GM12874 (cell line): ENCODE results near the gene P2RX3.

Source experiments
- TF ChIP-seq, protein P1 (sequence below): IDR thresholded peaks from 2 replicates; pipeline ENCODE4 v1.5.1; 2011; ENCODE audit warnings: low read depth, mild to moderate bottlenecking, control low read depth, low read length, moderate library complexity; ENCODE audit not compliant: insufficient read depth

P2RX3 gene

DNA sequence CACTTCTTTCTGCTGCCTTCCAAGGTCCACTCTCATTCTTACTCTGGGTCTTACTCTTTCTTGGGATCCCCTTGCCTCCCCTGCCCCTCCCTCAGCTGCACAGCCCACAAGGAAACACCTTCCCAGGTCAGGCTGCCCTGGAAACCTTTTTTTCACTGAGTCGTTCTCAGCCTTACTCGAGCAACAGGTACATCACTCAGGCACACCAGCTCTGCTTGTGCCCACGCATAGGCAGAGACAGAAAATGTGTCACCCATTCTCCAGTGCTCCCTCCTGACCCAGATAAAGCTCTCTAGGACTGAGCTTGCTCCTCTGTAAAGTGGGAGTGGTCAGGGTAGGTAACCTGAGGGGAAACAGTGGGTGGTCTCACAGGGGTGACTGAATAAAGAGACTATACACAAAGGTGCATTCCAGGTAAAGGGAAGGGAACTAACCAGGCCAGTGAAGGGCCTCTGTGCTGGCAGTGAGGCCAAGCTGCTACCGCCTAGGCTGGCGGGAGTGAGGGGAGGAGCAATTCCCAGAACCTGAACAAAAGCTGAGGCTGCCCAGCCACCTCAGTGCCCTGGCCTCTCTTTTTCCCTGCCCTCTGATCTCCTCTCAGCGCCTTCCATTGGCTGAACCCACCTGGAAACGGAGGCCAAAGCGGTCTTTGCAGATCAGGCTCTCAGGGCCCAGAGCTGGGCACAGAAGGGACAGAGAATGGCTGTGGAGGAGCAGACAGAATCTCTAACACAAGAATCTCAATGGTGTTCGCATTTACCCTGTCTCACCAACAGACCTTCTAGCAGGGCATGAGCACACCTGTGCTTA is 26.9 kb downstream of the P2RX3 start:
- TF ChIP-seq, protein P1, sequence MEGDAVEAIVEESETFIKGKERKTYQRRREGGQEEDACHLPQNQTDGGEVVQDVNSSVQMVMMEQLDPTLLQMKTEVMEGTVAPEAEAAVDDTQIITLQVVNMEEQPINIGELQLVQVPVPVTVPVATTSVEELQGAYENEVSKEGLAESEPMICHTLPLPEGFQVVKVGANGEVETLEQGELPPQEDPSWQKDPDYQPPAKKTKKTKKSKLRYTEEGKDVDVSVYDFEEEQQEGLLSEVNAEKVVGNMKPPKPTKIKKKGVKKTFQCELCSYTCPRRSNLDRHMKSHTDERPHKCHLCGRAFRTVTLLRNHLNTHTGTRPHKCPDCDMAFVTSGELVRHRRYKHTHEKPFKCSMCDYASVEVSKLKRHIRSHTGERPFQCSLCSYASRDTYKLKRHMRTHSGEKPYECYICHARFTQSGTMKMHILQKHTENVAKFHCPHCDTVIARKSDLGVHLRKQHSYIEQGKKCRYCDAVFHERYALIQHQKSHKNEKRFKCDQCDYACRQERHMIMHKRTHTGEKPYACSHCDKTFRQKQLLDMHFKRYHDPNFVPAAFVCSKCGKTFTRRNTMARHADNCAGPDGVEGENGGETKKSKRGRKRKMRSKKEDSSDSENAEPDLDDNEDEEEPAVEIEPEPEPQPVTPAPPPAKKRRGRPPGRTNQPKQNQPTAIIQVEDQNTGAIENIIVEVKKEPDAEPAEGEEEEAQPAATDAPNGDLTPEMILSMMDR = no peak

DNA sequence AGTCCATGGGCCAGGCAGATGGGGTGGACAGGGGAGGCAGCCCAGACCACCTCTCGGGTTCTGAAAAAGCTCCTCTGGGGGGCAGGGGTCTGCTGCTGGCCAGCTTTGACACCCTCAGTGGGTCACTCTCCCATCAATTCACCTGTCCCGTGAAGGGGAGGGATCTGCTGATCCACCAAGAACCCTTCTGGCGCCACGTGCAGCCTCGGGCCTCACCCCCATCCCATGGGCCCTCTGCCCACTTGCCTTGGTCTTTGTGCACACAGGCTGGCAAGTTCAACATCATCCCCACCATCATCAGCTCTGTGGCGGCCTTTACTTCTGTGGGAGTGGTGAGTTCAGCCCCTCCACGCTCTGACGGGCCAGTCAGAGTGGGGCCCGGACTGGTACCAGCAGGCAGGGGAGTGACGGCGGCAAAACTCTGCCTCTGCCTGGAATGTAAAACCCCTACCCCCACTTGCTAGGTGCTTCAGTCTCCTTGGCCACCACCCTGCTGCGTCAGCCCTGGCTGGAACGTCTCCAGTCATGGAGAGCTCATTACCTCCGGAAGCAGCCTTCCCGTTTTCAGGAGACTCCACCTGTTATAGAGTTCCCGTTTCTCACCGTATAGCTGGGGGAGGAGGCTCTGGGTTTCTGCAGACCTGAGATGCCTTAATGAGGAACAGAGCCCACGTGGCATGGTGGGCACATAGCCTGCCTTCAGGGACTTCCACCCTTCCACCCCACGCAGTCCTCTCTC is 30.1 kb downstream of the P2RX3 start:
- TF ChIP-seq, protein P1 = no peak

DNA sequence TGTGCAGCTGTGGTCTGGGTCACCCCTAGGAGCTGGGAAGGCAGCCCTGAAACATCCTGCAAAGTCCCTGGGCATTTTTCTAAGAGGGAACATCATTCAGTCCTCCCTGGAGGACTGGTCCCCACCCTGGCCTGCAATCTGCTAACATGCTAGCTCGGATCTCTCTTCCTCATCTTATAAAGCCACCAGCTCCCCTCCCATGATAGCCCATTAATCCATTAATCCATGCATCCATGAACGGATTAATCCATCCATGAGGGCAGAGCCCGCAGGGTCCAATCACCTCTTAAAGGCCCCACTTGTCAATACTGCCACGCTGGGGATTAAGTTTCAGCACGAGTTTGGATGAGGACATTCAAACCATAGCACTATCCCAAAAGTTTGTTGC is 30.7 kb downstream of the P2RX3 start:
- TF ChIP-seq, protein P1 = no peak

DNA sequence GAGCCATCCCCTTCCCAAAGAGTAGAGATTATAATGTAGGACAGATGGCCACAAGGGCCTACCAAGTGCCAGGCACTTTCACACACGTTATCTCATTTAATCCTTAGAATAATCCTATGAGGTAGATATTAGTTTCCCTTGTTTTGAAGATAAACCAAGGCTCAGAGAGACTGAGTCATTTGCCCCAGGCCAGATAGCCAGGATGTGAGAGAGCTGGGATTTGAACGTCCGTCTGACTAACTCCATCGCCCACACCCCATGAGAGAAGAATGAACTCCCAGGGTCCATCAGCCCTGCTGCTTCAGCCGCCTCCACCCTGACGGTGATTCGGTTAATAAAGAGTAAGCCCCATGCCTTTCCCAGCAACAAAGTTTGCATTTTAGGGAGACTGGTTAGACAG is 32.1 kb downstream of the P2RX3 start:
- TF ChIP-seq, protein P1 = no peak

DNA sequence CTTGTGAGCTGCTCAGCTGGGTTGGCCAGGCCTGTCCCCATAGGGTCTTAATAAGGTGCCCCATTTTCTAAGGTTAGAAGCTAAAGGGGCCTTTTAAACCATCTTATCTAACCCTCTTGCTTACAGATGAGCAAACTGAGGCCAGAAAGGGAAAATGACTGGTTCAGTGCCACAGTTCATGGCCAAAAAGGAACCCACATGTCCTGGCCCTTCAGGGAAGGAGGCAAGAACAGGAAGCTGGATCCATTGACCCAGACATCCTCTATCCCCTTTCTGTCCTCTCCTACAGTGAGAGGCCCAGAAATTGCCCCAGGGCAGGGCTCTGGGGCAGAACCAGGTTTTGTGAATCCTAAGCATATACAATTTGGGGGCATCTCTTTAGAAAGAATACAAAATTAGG is 32.8 kb downstream of the P2RX3 start:
- TF ChIP-seq, protein P1 = no peak

DNA sequence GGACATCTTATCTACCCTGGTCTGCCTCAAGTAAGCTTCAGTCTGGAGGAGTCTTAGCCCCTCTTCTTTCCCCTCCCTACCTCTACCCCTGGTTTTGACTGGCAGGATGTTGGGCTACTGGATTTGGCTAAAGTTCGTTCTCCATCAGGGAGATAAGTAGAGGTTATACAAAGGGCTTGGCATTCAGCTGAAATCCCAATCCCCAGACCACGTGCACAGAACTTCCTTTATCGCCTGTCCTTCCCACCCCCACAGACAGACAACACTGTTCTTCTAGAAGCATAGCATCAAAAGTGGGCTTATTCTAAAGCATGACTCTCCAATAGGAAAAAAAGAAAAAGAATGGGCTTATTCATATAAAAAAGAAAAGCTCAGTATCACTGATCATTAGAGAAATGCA is 35.0 kb downstream of the P2RX3 start:
- TF ChIP-seq, protein P1 = no peak

DNA sequence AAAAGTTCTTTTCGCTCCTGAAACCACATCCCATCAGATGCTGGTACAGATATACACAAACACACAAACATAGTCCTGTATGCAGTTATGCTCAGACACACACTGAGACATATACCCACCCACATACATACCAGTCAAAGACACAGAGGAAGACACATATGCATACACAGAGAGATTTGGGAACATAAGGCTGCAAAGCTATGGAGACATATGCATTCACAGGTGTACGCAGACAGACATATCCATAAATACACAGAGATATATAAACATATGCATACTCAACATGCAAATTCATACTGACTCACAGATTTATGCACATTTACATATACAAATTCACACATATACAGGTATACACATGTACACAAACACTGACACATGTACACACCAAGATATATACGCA is 36.8 kb downstream of the P2RX3 start:
- TF ChIP-seq, protein P1 = no peak
